Natural killer cell (primary cell): Measurements from ENCODE around the gene KRT71. TPM values are rescaled to one million over a fixed set of nuclear protein-coding genes. Genes with fewer than 3 reads are reported as not detected.

Source experiments
- ATAC-seq, 3 donors: fragments of 150-1000 bp in 2 of 3; fragments of 200-7000 bp in 1 of 3; cut with Tn5 transposase; 1 replicate in 1 of 3; 2 replicates in 2 of 3; pipeline ENCODE4 v1.10.0; 2021; ENCODE audit warnings: mild to moderate bottlenecking in 2 of 3, moderate library complexity in 2 of 3
- DNase-seq, 2 donors: peaks; one replicate each; pipeline versions ENCODE4 v3.0.0 to v3.0.0-alpha.2; 2013 to 2021; ENCODE audit warnings: mixed read lengths in 1 of 2
- H3K27ac ChIP-seq: one replicate; pipeline ENCODE4 v1.5.1; 2013; ENCODE audit warnings: mild to moderate bottlenecking, low read length
- H3K27me3 ChIP-seq: one replicate; pipeline ENCODE4 v1.6.1; 2013; ENCODE audit warnings: low read length; ENCODE audit not compliant: control insufficient read depth, insufficient read depth
- H3K36me3 ChIP-seq: one replicate; pipeline ENCODE4 v1.6.1; 2013; ENCODE audit warnings: low read length; ENCODE audit not compliant: control insufficient read depth, insufficient read depth
- H3K4me1 ChIP-seq: one replicate; pipeline ENCODE4 v1.6.1; 2013; ENCODE audit warnings: low read length; ENCODE audit not compliant: control insufficient read depth, insufficient read depth
- H3K4me3 ChIP-seq: one replicate; pipeline ENCODE4 v1.5.1; 2013; ENCODE audit warnings: low read length
- H3K9me3 ChIP-seq: one replicate; pipeline ENCODE4 v1.6.1; 2013; ENCODE audit warnings: low read length; ENCODE audit not compliant: control insufficient read depth, insufficient read depth
- H3K27ac Mint-ChIP-seq, 2 donors: one replicate each; pipeline ENCODE4 v1.8.0; 2022; ENCODE audit warnings: mild to moderate bottlenecking in 2 of 2, mixed read lengths in 2 of 2, moderate library complexity in 1 of 2
- H3K27me3 Mint-ChIP-seq, 2 donors: one replicate each; pipeline ENCODE4 v1.8.0; 2022; ENCODE audit warnings: low read depth in 2 of 2, mixed read lengths in 2 of 2
- H3K36me3 Mint-ChIP-seq: one replicate; pipeline ENCODE4 v1.8.0; 2022; ENCODE audit warnings: mixed read lengths
- H3K4me1 Mint-ChIP-seq, 2 donors: one replicate each; pipeline ENCODE4 v1.8.0; 2022; ENCODE audit warnings: mixed read lengths in 2 of 2
- H3K4me3 Mint-ChIP-seq: one replicate; pipeline ENCODE4 v1.8.0; 2022; ENCODE audit warnings: mild to moderate bottlenecking, moderate library complexity, mixed read lengths
- H3K9me3 Mint-ChIP-seq, 2 donors: one replicate each; pipeline ENCODE4 v1.8.0; 2022; ENCODE audit warnings: mixed read lengths in 2 of 2
- WGBS: methylation state at CpG from one replicate; pipeline ENCODE4 v1.1.7; 2013; ENCODE audit warnings: missing lambda C conversion rate; ENCODE audit not compliant: insufficient coverage; 5-methylcytosine and 5-hydroxymethylcytosine counted together
- intact Hi-C: fragments of 100-400 bp; cut with micrococcal nuclease; formaldehyde crosslinking; loops from one replicate; pipeline ENCODE4 v1.14.2; 2022
- total RNA-seq, 4 donors: library from RNA; stranded (reverse); fragments of 120-200 nt in 1 of 4; gene quantifications; one replicate each; pipeline versions ENCODE4 v1.2.3 to v1.2.4, GENCODE V29; 2013 to 2022
- TF ChIP-seq, protein P1 (sequence below): fragments of 200-600 bp; IDR thresholded peaks from one replicate; pipeline ENCODE4 v1.8.0; 2022; ENCODE audit warnings: antibody characterized with exemption

Gene KRT71
- total RNA-seq, 3 donors from 2014 or later (not counting 1 experiment from before 2014, with no cell fraction given) = not detected

DNA sequence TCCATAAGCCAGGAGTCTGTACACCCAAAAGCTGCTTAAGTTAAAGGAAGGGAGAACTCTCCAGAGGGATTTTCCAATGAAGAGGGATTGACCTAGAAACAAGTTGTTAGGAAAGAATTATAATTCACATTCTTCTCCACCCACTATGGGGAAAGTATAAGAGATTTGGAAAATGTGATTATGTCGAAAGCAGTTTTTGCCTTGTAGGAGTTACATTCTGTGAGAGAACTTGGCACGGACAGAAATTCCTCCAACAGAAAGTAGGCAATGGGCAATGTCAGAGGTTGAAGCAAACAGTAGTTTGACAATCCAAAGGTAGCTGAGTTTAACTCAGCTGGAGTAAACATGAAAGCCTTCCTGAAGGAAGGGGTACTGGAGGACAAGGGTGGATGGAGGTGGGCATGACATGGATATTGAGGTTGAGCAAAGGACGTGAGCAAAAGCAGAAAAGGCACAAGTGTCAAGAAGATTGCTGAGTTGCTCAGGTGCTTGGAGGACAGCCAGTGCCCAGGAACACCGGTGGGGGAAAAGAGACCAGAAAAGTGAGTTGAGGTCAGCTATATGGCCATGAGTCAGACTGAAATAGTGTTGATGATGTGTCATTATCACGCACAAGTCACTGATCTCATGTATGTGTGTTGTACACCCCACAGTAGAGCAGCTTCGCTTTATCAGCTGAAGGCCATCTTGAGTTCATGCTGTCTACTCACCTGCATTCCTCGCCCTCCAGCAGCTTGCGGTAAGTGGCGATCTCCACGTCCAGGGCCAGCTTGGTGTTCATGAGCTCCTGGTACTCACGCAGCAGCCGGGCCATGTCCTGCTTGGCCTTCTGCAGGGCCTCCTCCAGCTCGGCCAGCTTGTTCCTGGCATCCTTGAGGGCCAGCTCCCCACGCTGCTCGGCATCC is 36.8 kb downstream of the KRT71 start:
- Mint-ChIP-seq H3K4me1 (peaks cover 0 to 5% of the 10 kb centered on the region in 2 donors), H3K9me3 (no peaks in the 10 kb centered on the region), H3K4me3 (no peak overlapping the region), H3K36me3 (no peaks in the 10 kb centered on the region), H3K27ac (no peak overlapping the region), H3K27me3 (peaks cover 0 to 9% of the 10 kb centered on the region in 2 donors)
- H3K27me3 ChIP-seq = no peaks in the 10 kb centered on the region
- no peak overlapping the region for H3K27ac ChIP-seq
- no peaks in the 10 kb centered on the region for H3K4me1 ChIP-seq
- DNase-seq (no peak), ATAC-seq (no peak)
- H3K9me3 ChIP-seq = peaks cover 3% of the 10 kb centered on the region
- no peak overlapping the region for H3K4me3 ChIP-seq
- intact Hi-C loops = no loop called here
- TF ChIP-seq, protein P1, sequence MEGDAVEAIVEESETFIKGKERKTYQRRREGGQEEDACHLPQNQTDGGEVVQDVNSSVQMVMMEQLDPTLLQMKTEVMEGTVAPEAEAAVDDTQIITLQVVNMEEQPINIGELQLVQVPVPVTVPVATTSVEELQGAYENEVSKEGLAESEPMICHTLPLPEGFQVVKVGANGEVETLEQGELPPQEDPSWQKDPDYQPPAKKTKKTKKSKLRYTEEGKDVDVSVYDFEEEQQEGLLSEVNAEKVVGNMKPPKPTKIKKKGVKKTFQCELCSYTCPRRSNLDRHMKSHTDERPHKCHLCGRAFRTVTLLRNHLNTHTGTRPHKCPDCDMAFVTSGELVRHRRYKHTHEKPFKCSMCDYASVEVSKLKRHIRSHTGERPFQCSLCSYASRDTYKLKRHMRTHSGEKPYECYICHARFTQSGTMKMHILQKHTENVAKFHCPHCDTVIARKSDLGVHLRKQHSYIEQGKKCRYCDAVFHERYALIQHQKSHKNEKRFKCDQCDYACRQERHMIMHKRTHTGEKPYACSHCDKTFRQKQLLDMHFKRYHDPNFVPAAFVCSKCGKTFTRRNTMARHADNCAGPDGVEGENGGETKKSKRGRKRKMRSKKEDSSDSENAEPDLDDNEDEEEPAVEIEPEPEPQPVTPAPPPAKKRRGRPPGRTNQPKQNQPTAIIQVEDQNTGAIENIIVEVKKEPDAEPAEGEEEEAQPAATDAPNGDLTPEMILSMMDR = no peak
- 90% methylated on average over 15 of the region's 15 CpGs for WGBS
- no peaks in the 10 kb centered on the region for H3K36me3 ChIP-seq

DNA sequence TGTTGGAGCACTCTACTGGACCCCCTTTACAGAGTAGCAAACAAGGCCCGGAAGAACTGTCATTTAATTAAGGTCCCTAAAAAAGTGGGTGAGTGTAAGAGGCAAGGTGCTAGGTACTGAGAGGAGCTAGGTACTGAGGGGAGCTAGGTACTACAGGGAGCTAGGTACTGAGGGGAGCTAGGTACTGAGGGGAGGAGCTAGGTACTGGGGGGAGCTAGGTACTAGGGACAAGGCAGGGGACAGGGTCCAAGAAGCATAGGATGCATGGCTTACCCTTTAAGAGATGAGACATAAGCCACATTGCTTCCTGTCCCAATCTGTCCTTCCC is 37.7 kb downstream of the KRT71 start:
- Mint-ChIP-seq H3K36me3 (no peaks in the 10 kb centered on the region), H3K9me3 (no peaks in the 10 kb centered on the region), H3K4me3 (no peak overlapping the region), H3K27ac (no peak overlapping the region), H3K27me3 (peaks cover 0 to 9% of the 10 kb centered on the region in 2 donors), H3K4me1 (peaks cover 0 to 5% of the 10 kb centered on the region in 2 donors)
- Histone ChIP-seq H3K9me3 (peaks cover 5% of the 10 kb centered on the region), H3K4me3 (no peak overlapping the region), H3K36me3 (no peaks in the 10 kb centered on the region), H3K27ac (no peak overlapping the region), H3K4me1 (no peaks in the 10 kb centered on the region), H3K27me3 (no peaks in the 10 kb centered on the region)
- no peak for DNase-seq
- TF ChIP-seq, protein P1 = no peak
- WGBS = 100% methylated on average over 1 of the region's 1 CpG
- intact Hi-C loops = no loop called here
- no peak for ATAC-seq

DNA sequence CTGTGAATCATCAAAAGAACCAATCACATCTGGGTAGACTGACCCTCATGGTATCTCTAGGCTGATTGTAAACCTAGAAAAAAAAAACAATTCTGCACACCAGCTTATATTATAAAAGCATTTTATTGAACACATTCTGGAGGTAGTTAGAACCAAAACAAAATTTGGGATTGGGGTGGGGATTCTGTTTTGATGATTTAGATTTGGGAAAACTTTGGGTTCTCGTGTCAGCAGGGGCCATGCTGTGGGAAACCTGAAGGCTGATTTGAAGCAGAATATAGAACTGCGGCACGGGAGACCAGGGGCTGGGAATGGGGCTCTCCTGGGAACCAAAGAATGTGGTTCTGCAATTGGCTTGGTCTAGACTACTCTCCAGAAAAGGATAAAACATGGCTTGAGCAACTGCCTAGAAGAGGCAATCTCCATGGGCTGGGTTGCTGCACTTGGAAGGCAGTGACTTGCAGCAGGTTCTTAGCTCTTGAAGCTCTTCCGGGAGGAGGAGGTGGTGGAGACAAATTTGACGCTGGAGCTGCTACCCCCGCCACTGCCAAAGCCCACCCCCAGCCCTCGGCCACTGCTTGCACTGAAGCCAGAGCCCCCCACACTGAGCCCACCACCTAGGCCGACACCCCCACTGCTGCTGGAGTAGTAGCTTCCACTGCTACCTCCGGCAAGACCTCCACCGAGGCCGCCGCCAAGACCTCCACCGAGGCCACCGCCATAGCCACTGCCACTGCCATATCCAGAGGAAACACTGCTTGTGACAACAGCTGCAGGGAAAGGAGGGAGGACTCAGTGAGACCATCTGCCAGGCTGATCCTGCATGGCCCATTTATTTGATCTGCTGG is 38.2 kb downstream of the KRT71 start:
- Mint-ChIP-seq H3K4me1 (peaks cover 0 to 5% of the 10 kb centered on the region in 2 donors), H3K9me3 (no peaks in the 10 kb centered on the region), H3K4me3 (no peak overlapping the region), H3K27me3 (peaks cover 2 to 7% of the 10 kb centered on the region in 2 donors), H3K36me3 (no peaks in the 10 kb centered on the region), H3K27ac (no peak overlapping the region)
- no peaks in the 10 kb centered on the region for H3K4me1 ChIP-seq
- TF ChIP-seq, protein P1 = no peak
- no peak overlapping the region for H3K4me3 ChIP-seq
- peaks cover 5% of the 10 kb centered on the region for H3K9me3 ChIP-seq
- H3K36me3 ChIP-seq = no peaks in the 10 kb centered on the region
- DNase-seq (no peak), ATAC-seq (no peak)
- no peak overlapping the region for H3K27ac ChIP-seq
- 95% methylated on average over 14 of the region's 14 CpGs for WGBS
- intact Hi-C loops = no loop called here
- H3K27me3 ChIP-seq = no peaks in the 10 kb centered on the region
